C1 segment of cervical spinal cord (tissue), 14 donors: ENCODE data around the gene RAD51B.

Experiments used
- DNase-seq, 14 donors: peaks; one replicate each; lab custom pipeline; 2025; lab: John Stamatoyannopoulos, UW

The RAD51B gene

GRCh38 chr14:68679746-68680467 lies 860.3 kb downstream of the RAD51B start:
- no peak for DNase-seq

GRCh38 chr14:68680541-68681051 lies 861.0 kb downstream of the RAD51B start:
- DNase-seq: no peak

GRCh38 chr14:68681256-68682011 lies 861.9 kb downstream of the RAD51B start:
- DNase-seq: no peak

- peak in 3 of 14 donors; percentile 26 to 32 (median 28) for DNase-seq
Observed at GRCh38 chr14:68682166-68683103, 862.9 kb downstream of the RAD51B start.

- DNase-seq: peak in 8 of 14 donors; percentile 7 to 37 (median 26)
Observed at GRCh38 chr14:68683326-68683725, 863.7 kb downstream of the RAD51B start.

- no peak for DNase-seq
Observed at GRCh38 chr14:68684466-68685418, 865.2 kb downstream of the RAD51B start.

- peak in 1 of 14 donors; percentile 40 for DNase-seq
Observed at GRCh38 chr14:68685419-68686204, 866.0 kb downstream of the RAD51B start.

- no peak for DNase-seq
Observed at GRCh38 chr14:68686205-68686465, 866.6 kb downstream of the RAD51B start.

GRCh38 chr14:68686724-68687123 lies 867.1 kb downstream of the RAD51B start:
- DNase-seq: no peak

GRCh38 chr14:68687746-68688145 lies 868.2 kb downstream of the RAD51B start:
- no peak for DNase-seq

- DNase-seq: no peak
Observed at GRCh38 chr14:68688872-68689371, 869.3 kb downstream of the RAD51B start.

GRCh38 chr14:68689511-68689910 lies 869.9 kb downstream of the RAD51B start:
- DNase-seq: no peak

GRCh38 chr14:68690089-68690958 lies 870.7 kb downstream of the RAD51B start:
- DNase-seq: peak in 1 of 14 donors; percentile 44

- DNase-seq: peak in 5 of 14 donors; percentile 23 to 50 (median 27)
Observed at GRCh38 chr14:68691031-68691791, 871.6 kb downstream of the RAD51B start.

GRCh38 chr14:68691792-68692118 lies 872.2 kb downstream of the RAD51B start:
- no peak for DNase-seq

- no peak for DNase-seq
Observed at GRCh38 chr14:68692216-68692615, 872.6 kb downstream of the RAD51B start.

- DNase-seq: no peak
Observed at GRCh38 chr14:68692916-68693771, 873.6 kb downstream of the RAD51B start.
